RKO (cell line): Measurements from ENCODE around the gene RNASE12.
"Not testable (repeated sequence)": the region's sequence is repeated elsewhere in the genome, so short reads cannot be mapped to it uniquely, and the experiment has no call there.

ENCODE experiments used
- DNase-seq: peaks from one replicate; pipeline ENCODE4 v3.0.0-alpha.2; 2016; ENCODE audit warnings: low spot score

The RNASE12 gene

GRCh38 chr14:20580242-20580641 is 10.9 kb downstream of the RNASE12 start:
- DNase-seq = no peak

GRCh38 chr14:20578784-20579502 is 12.2 kb downstream of the RNASE12 start:
- DNase-seq = no peak

- no peak for DNase-seq
Observed at GRCh38 chr14:20578325-20578724, 12.9 kb downstream of the RNASE12 start.

- not testable (repeated sequence) for DNase-seq
Observed at GRCh38 chr14:20572382-20572990, 18.7 kb downstream of the RNASE12 start.

GRCh38 chr14:20570720-20571119 is 20.5 kb downstream of the RNASE12 start:
- DNase-seq = not testable (repeated sequence)

- not testable (repeated sequence) for DNase-seq
Observed at GRCh38 chr14:20569865-20570264, 21.3 kb downstream of the RNASE12 start.

GRCh38 chr14:20569066-20569465 is 22.1 kb downstream of the RNASE12 start:
- no peak for DNase-seq

GRCh38 chr14:20568393-20568792 is 22.8 kb downstream of the RNASE12 start:
- no peak for DNase-seq

GRCh38 chr14:20567199-20567598 is 24.0 kb downstream of the RNASE12 start:
- not testable (repeated sequence) for DNase-seq

- peak; percentile 1 for DNase-seq
Observed at GRCh38 chr14:20564501-20564997, 26.6 kb downstream of the RNASE12 start.

GRCh38 chr14:20563971-20564370 is 27.2 kb downstream of the RNASE12 start:
- no peak for DNase-seq

- no peak for DNase-seq
Observed at GRCh38 chr14:20560961-20561360, 30.2 kb downstream of the RNASE12 start, which contains the start of gene RNASE9. Gene RNASE9, minus strand, starts transcription at chr14:20561047.

- no peak for DNase-seq
Observed at GRCh38 chr14:20559461-20559904, 31.7 kb downstream of the RNASE12 start.

GRCh38 chr14:20557212-20557542 is 34.0 kb downstream of the RNASE12 start:
- DNase-seq = no peak

GRCh38 chr14:20556500-20557211 is 34.5 kb downstream of the RNASE12 start:
- DNase-seq = no peak

- no peak for DNase-seq
Observed at GRCh38 chr14:20555845-20556244, 35.3 kb downstream of the RNASE12 start.

GRCh38 chr14:20553024-20553423 is 38.2 kb downstream of the RNASE12 start:
- no peak for DNase-seq

- DNase-seq = no peak
Observed at GRCh38 chr14:20551606-20552005, 39.6 kb downstream of the RNASE12 start.

- DNase-seq = no peak
Observed at GRCh38 chr14:20550926-20551325, 40.2 kb downstream of the RNASE12 start.

GRCh38 chr14:20548414-20549158 is 42.6 kb downstream of the RNASE12 start:
- DNase-seq = no peak

- no peak for DNase-seq
Observed at GRCh38 chr14:20546877-20547276, 44.3 kb downstream of the RNASE12 start.
